SK-N-SH treated with all-trans-retinoic acid at 6 μM for 48 hours (cell line): ENCODE data around the gene OR9A2.

Experiments
- ATAC-seq: fragments of 200-7000 bp; cut with Tn5 transposase; 3 replicates; pipeline ENCODE4 v1.9.1; 2020; ENCODE audit warnings: mild to moderate bottlenecking, moderate library complexity
- ARNTL ChIP-seq: fragments of 450-650 bp; formaldehyde crosslinking; IDR thresholded peaks from 2 replicates; pipeline ENCODE4 v1.5.0; 2020; ENCODE audit warnings: low read depth, mild to moderate bottlenecking, moderate library complexity, borderline replicate concordance
- CREB5 ChIP-seq: fragments of 250-450 bp; sonication (Bioruptor Pico); IDR thresholded peaks from 2 replicates; pipeline ENCODE4 v1.5.1; 2020; ENCODE audit warnings: low read depth, mild to moderate bottlenecking, moderate library complexity
- CSRNP3 ChIP-seq: fragments of 250-450 bp; sonication (Bioruptor Pico); IDR thresholded peaks from 2 replicates; pipeline ENCODE4 v1.5.1; 2021; ENCODE audit warnings: mild to moderate bottlenecking, moderate library complexity
- ISL1 ChIP-seq: fragments of 250-450 bp; sonication (Bioruptor Pico); IDR thresholded peaks from 2 replicates; pipeline ENCODE4 v2.1.2; 2022; ENCODE audit warnings: mild to moderate bottlenecking, moderate library complexity
- OSR1 ChIP-seq: fragments of 250-450 bp; sonication (Bioruptor Pico); IDR thresholded peaks from 2 replicates; pipeline ENCODE4 v1.8.0; 2022; ENCODE audit warnings: moderate library complexity, mild to moderate bottlenecking, inconsistent platforms
- PPARA ChIP-seq: fragments of 250-450 bp; sonication (Bioruptor Pico); IDR thresholded peaks from 2 replicates; pipeline ENCODE4 v1.5.0; 2020; ENCODE audit warnings: mild to moderate bottlenecking, borderline replicate concordance
- RARB ChIP-seq: fragments of 250-450 bp; sonication (Bioruptor Pico); IDR thresholded peaks from 2 replicates; pipeline ENCODE4 v1.8.0; 2021; ENCODE audit warnings: mild to moderate bottlenecking, moderate library complexity
- TCF4 ChIP-seq: fragments of 250-450 bp; sonication (Bioruptor Pico); IDR thresholded peaks from 2 replicates; pipeline ENCODE4 v1.8.0; 2021; ENCODE audit warnings: mild to moderate bottlenecking, moderate library complexity, borderline replicate concordance
- TOX ChIP-seq: fragments of 250-450 bp; sonication (Bioruptor Pico); IDR thresholded peaks from 2 replicates; pipeline ENCODE4 v1.8.0; 2021; ENCODE audit warnings: mild to moderate bottlenecking, moderate library complexity, borderline replicate concordance
- TSHZ2 ChIP-seq: fragments of 250-450 bp; sonication (Bioruptor Pico); IDR thresholded peaks from 2 replicates; pipeline ENCODE4 v1.5.0; 2020; ENCODE audit warnings: mild to moderate bottlenecking, moderate library complexity
- ZC3H10 ChIP-seq: fragments of 250-450 bp; sonication (Bioruptor Pico); IDR thresholded peaks from 2 replicates; pipeline ENCODE4 v1.5.1; 2021; ENCODE audit warnings: mild to moderate bottlenecking, moderate library complexity
- ZFP3 ChIP-seq: fragments of 250-450 bp; sonication (Bioruptor Pico); IDR thresholded peaks from 2 replicates; pipeline ENCODE4 v1.5.0; 2020; ENCODE audit warnings: mild to moderate bottlenecking, moderate library complexity
- ZFP30 ChIP-seq: fragments of 450-650 bp; formaldehyde crosslinking; IDR thresholded peaks from 2 replicates; pipeline ENCODE4 v1.5.0; 2022; ENCODE audit warnings: mild to moderate bottlenecking, moderate library complexity
- ZNF565 ChIP-seq: fragments of 450-650 bp; formaldehyde crosslinking; conservative IDR thresholded peaks from 2 replicates; pipeline ENCODE4 v1.5.0; 2020; ENCODE audit warnings: low read depth, mild to moderate bottlenecking, moderate library complexity
- ZNF8 ChIP-seq: fragments of 450-650 bp; formaldehyde crosslinking; IDR thresholded peaks from 2 replicates; pipeline ENCODE4 v1.5.0; 2020; ENCODE audit warnings: mild to moderate bottlenecking, moderate library complexity
- TF ChIP-seq, protein P1 (sequence below): fragments of 250-450 bp; sonication (Bioruptor Pico); IDR thresholded peaks from 2 replicates; pipeline ENCODE4 v1.8.0; 2020; ENCODE audit warnings: mild to moderate bottlenecking, moderate library complexity, borderline replicate concordance
- TF ChIP-seq, protein P2 (sequence below): fragments of 250-450 bp; sonication (Bioruptor Pico); IDR thresholded peaks from 2 replicates; pipeline ENCODE4 v1.8.0; 2021; ENCODE audit warnings: low read depth, mild to moderate bottlenecking, moderate library complexity, borderline replicate concordance

Gene OR9A2

GRCh38 chr7:143002898-143003297 is 24.0 kb downstream of the OR9A2 start:
- no peak for ATAC-seq
- TF ChIP-seq OSR1 (CRISPR knock-in tag) (no peak), CREB5 (CRISPR knock-in tag) (no peak), RARB (CRISPR knock-in tag) (no peak), ZFP3 (CRISPR knock-in tag) (no peak), ZNF565 (CRISPR knock-in tag) (no peak), ARNTL (CRISPR knock-in tag) (no peak), ZC3H10 (CRISPR knock-in tag) (no peak)
- TF ChIP-seq, protein P1, sequence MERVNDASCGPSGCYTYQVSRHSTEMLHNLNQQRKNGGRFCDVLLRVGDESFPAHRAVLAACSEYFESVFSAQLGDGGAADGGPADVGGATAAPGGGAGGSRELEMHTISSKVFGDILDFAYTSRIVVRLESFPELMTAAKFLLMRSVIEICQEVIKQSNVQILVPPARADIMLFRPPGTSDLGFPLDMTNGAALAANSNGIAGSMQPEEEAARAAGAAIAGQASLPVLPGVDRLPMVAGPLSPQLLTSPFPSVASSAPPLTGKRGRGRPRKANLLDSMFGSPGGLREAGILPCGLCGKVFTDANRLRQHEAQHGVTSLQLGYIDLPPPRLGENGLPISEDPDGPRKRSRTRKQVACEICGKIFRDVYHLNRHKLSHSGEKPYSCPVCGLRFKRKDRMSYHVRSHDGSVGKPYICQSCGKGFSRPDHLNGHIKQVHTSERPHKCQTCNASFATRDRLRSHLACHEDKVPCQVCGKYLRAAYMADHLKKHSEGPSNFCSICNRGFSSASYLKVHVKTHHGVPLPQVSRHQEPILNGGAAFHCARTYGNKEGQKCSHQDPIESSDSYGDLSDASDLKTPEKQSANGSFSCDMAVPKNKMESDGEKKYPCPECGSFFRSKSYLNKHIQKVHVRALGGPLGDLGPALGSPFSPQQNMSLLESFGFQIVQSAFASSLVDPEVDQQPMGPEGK (CRISPR knock-in tag) = no peak
- TF ChIP-seq, protein P2, sequence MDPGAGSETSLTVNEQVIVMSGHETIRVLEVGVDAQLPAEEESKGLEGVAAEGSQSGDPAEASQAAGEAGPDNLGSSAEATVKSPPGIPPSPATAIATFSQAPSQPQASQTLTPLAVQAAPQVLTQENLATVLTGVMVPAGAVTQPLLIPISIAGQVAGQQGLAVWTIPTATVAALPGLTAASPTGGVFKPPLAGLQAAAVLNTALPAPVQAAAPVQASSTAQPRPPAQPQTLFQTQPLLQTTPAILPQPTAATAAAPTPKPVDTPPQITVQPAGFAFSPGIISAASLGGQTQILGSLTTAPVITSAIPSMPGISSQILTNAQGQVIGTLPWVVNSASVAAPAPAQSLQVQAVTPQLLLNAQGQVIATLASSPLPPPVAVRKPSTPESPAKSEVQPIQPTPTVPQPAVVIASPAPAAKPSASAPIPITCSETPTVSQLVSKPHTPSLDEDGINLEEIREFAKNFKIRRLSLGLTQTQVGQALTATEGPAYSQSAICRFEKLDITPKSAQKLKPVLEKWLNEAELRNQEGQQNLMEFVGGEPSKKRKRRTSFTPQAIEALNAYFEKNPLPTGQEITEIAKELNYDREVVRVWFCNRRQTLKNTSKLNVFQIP (CRISPR knock-in tag) = no peak

DNA sequence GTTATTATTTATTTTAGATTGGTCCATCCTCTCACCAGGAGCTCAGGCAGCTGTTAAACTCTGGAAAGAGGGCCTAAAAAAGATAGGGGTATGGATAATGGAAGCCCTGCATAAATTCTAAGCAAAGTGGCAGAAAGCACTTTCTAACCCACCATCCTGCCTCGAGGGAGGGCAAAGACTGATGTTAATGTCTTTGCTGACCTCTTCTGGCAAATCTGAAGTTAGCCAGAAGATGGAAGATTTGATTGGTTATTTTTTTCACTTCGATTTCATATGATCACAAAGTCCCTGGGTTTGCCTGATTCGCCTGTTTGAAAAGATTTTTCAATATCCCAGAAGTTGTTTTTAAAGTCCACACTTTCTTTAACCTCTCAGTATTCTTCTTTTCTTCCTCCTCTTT is 24.8 kb downstream of the OR9A2 start:
- ATAC-seq = peak; percentile 70; the same call in 2 of the 3 replicates
- TF ChIP-seq CSRNP3 (CRISPR knock-in tag) = no peak
- no peak for TF ChIP-seq TCF4 (CRISPR knock-in tag)
- no peak for TF ChIP-seq ZFP30 (CRISPR knock-in tag)
- no peak for TF ChIP-seq ISL1
- no peak for TF ChIP-seq ZNF565 (CRISPR knock-in tag)
- no peak for TF ChIP-seq ARNTL (CRISPR knock-in tag)
- no peak for TF ChIP-seq PPARA (CRISPR knock-in tag)

- TF ChIP-seq ZNF565 (CRISPR knock-in tag) (no peak), CSRNP3 (CRISPR knock-in tag) (no peak), CREB5 (CRISPR knock-in tag) (no peak), ZNF8 (CRISPR knock-in tag) (no peak), TOX (CRISPR knock-in tag) (no peak)
- no peak for ATAC-seq
Measured at GRCh38 chr7:143000648-143001047, 26.3 kb downstream of the OR9A2 start.

GRCh38 chr7:142999793-143000192 is 27.1 kb downstream of the OR9A2 start:
- ATAC-seq = no peak
- no peak for TF ChIP-seq TSHZ2 (CRISPR knock-in tag)
- no peak for TF ChIP-seq TOX (CRISPR knock-in tag)
- TF ChIP-seq ISL1 = no peak
